ENCODE measurements around the gene TMEM178A. TPM values are rescaled to one million over a fixed set of nuclear protein-coding genes. Genes with fewer than 3 reads are reported as not detected.

The TMEM178A gene
- total RNA-seq, 2 donors from 2014 or later, result 0.49 to 1.0 TPM

- DNase-seq, result no peak
- H3K27me3 ChIP-seq, result peaks cover 36% of the 10 kb centered on the region
- no peak overlapping the region for H3K9ac ChIP-seq (ENCODE audit: low read depth in 2 of 2, low read length in 2 of 2)
- H3K4me1 ChIP-seq, result no peaks in the 10 kb centered on the region
- H3K9me3 ChIP-seq, result no peaks in the 10 kb centered on the region
- no peak overlapping the region for H3K4me3 ChIP-seq
- TF ChIP-seq CTCF (IDR thresholded peaks at IDR 0.05), result no peak
- no peaks in the 10 kb centered on the region for H3K36me3 ChIP-seq
- intact Hi-C loops (cut with DNase I), result no loop called here
- H3K27ac ChIP-seq, result no peak overlapping the region
Measured at GRCh38 chr2:39664232-39664887, 1.4 kb upstream of the TMEM178A start.

GRCh38 chr2:39664888-39665591, 677 bp upstream of the TMEM178A start:
- no peak for DNase-seq
- Histone ChIP-seq H3K9me3 (no peaks in the 10 kb centered on the region), H3K4me3 (no peak overlapping the region), H3K27me3 (peaks cover 36% of the 10 kb centered on the region), H3K4me1 (no peaks in the 10 kb centered on the region), H3K36me3 (no peaks in the 10 kb centered on the region), H3K27ac (no peak overlapping the region), H3K9ac (ENCODE audit: low read depth in 2 of 2, low read length in 2 of 2) (no peak overlapping the region)
- no peak for TF ChIP-seq CTCF (IDR thresholded peaks at IDR 0.05)
- intact Hi-C loops (cut with DNase I), result no loop called here

GRCh38 chr2:39666491-39667101, 879 bp downstream of the TMEM178A start:
- Histone ChIP-seq H3K4me1 (no peaks in the 10 kb centered on the region), H3K9ac (ENCODE audit: low read depth in 2 of 2, low read length in 2 of 2) (no peak overlapping the region), H3K4me3 (peak overlapping the region; percentile 33), H3K9me3 (no peaks in the 10 kb centered on the region), H3K27ac (no peak overlapping the region), H3K36me3 (no peaks in the 10 kb centered on the region), H3K27me3 (peaks cover 36% of the 10 kb centered on the region)
- no peak for TF ChIP-seq CTCF (IDR thresholded peaks at IDR 0.05)
- DNase-seq, result no peak
- intact Hi-C loops (cut with DNase I), result no loop called here

GRCh38 chr2:39667104-39667885, 1.6 kb downstream of the TMEM178A start:
- Histone ChIP-seq H3K9me3 (no peaks in the 10 kb centered on the region), H3K36me3 (no peaks in the 10 kb centered on the region), H3K4me3 (no peak overlapping the region), H3K9ac (ENCODE audit: low read depth in 2 of 2, low read length in 2 of 2) (no peak overlapping the region), H3K4me1 (no peaks in the 10 kb centered on the region), H3K27me3 (peaks cover 36% of the 10 kb centered on the region), H3K27ac (no peak overlapping the region)
- intact Hi-C loops (cut with DNase I), result no loop called here
- no peak for TF ChIP-seq CTCF (IDR thresholded peaks at IDR 0.05)
- DNase-seq, result no peak

- Histone ChIP-seq H3K9ac (ENCODE audit: low read depth in 2 of 2, low read length in 2 of 2) (no peak overlapping the region), H3K4me3 (no peak overlapping the region), H3K4me1 (no peaks in the 10 kb centered on the region), H3K27me3 (peaks cover 36% of the 10 kb centered on the region), H3K27ac (no peak overlapping the region), H3K9me3 (no peaks in the 10 kb centered on the region), H3K36me3 (no peaks in the 10 kb centered on the region)
- TF ChIP-seq CTCF (IDR thresholded peaks at IDR 0.05), result no peak
- intact Hi-C loops (cut with DNase I), result no loop called here
- DNase-seq, result no peak
Measured at GRCh38 chr2:39667886-39668276, 2.2 kb downstream of the TMEM178A start.
